ENCODE measurements around the gene NINJ2.

- TF ChIP-seq POLR2A (IDR thresholded peaks at IDR 0.05) (no peak), CTCF (IDR thresholded peaks at IDR 0.05) (no peak)
Observed at GRCh38 chr12:638953-639557, 24.2 kb downstream of the NINJ2 start.

Data from sigmoid colon (tissue), 3 donors.